Measurements from ENCODE around the gene COA3.

- TF ChIP-seq CTCF (IDR thresholded peaks at IDR 0.05) (no peak), POLR2A (IDR thresholded peaks at IDR 0.05) (no peak)
These were observed 16.3 kb upstream of the COA3 start for GRCh38 chr17:42814633-42815399.
